ENCODE measurements around the gene SLTM. TPM values are rescaled to one million over a fixed set of nuclear protein-coding genes. Genes with fewer than 3 reads are reported as not detected.

SLTM gene
- 100 to 1,000 TPM in 1 of 2 donors, 10 to 100 TPM in 1; 50.9 to 146 TPM for total RNA-seq

DNA sequence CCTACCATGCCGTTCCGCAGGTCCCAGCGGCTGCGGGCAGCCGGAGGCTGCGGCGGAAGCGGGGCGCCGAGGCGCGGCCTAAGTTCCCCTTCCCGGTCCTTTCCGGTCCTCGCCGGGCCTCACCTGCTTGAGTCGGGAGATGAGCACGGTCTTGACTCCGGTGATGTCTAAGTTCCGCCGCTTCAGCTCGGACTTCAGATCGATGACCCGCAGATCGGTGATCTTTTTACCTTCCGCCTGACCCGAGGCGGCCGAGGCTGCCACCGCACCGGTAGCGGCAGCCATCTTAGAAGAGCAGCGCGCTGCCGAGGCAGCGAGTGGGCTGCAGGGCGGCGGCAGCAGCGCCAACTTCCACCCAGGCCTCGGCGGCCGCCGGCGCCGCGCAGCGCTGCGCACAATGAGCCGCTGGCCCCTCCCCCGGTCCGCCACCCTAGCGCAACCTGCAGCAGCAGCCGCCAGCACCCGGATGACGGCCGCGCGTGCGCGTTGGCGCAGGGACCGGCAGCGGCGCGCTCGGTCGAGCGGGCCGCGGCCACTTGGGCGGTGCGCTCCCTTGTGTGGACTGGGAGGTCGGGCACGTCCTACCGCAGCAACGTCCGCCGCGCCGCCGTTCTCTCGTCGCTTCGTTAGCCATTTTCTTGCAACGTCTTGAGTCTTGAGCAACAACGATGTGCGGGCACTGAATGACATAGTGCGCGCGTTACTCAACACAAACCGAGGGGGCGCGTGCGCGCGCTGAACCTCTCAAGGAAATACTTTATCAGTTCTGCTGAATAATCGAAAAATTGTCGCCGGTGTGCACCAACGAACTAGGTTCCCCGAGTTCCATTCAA is at the start of gene SLTM:
TSS of gene SLTM (minus strand) at position 399 of the 833 bp plus-strand sequence. CDS start at position 285, 114 bp downstream.
- DNase-seq (ENCODE audit: low spot score) (peak; percentile 82), ATAC-seq (ENCODE audit: insufficient number of reproducible peaks, low FRiP score, low read depth) (peak; percentile 83)
- H3K36me3 ChIP-seq: peaks cover 6% of the 10 kb centered on the region
- TF ChIP-seq, protein P1, sequence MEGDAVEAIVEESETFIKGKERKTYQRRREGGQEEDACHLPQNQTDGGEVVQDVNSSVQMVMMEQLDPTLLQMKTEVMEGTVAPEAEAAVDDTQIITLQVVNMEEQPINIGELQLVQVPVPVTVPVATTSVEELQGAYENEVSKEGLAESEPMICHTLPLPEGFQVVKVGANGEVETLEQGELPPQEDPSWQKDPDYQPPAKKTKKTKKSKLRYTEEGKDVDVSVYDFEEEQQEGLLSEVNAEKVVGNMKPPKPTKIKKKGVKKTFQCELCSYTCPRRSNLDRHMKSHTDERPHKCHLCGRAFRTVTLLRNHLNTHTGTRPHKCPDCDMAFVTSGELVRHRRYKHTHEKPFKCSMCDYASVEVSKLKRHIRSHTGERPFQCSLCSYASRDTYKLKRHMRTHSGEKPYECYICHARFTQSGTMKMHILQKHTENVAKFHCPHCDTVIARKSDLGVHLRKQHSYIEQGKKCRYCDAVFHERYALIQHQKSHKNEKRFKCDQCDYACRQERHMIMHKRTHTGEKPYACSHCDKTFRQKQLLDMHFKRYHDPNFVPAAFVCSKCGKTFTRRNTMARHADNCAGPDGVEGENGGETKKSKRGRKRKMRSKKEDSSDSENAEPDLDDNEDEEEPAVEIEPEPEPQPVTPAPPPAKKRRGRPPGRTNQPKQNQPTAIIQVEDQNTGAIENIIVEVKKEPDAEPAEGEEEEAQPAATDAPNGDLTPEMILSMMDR (IDR thresholded peaks at IDR 0.05): no peak
- peak within 1 kb of the TSS; percentile 99 for H3K27ac ChIP-seq
- no peaks in the 10 kb centered on the region for H3K27me3 ChIP-seq (replicated peaks; ENCODE audit: insufficient read depth)
- peaks cover 10 to 23% of the 10 kb centered on the region in 2 donors for H3K4me1 ChIP-seq (ENCODE audit: control insufficient read depth in 1 of 2, low read depth in 2 of 2)
- H3K4me3 ChIP-seq: peak within 1 kb of the TSS; percentile 93
- no peaks in the 10 kb centered on the region for H3K9me3 ChIP-seq

DNA sequence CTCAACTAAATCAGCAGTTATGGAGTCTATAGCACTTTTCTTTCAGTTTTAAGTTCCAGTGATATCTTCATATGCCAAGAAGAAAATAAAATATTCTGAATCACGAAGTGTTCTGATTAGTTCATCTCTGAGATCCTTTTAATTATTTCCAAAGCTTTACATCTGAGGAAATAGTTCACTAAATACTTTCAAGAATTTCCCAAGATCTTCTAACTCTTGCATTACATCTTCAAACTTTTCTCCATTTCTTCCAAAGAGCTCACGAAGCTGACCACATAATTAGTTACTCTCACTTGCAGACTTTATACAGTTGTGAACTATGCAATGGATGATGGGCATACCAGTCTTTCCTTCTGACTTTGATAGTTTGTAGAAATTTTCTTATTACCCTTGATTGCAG is 49.8 kb upstream of the SLTM start:
- no peak overlapping the region for H3K27ac ChIP-seq
- TF ChIP-seq, protein P1 (IDR thresholded peaks at IDR 0.05): no peak
- peaks cover 0 to 8% of the 10 kb centered on the region in 2 donors for H3K4me1 ChIP-seq (ENCODE audit: control insufficient read depth in 1 of 2, low read depth in 2 of 2)
- no peaks in the 10 kb centered on the region for H3K36me3 ChIP-seq
- DNase-seq (ENCODE audit: low spot score) (no peak), ATAC-seq (ENCODE audit: insufficient number of reproducible peaks, low FRiP score, low read depth) (no peak)
- H3K27me3 ChIP-seq (replicated peaks; ENCODE audit: insufficient read depth): no peaks in the 10 kb centered on the region
- H3K9me3 ChIP-seq: no peaks in the 10 kb centered on the region
- H3K4me3 ChIP-seq: no peak overlapping the region

DNA sequence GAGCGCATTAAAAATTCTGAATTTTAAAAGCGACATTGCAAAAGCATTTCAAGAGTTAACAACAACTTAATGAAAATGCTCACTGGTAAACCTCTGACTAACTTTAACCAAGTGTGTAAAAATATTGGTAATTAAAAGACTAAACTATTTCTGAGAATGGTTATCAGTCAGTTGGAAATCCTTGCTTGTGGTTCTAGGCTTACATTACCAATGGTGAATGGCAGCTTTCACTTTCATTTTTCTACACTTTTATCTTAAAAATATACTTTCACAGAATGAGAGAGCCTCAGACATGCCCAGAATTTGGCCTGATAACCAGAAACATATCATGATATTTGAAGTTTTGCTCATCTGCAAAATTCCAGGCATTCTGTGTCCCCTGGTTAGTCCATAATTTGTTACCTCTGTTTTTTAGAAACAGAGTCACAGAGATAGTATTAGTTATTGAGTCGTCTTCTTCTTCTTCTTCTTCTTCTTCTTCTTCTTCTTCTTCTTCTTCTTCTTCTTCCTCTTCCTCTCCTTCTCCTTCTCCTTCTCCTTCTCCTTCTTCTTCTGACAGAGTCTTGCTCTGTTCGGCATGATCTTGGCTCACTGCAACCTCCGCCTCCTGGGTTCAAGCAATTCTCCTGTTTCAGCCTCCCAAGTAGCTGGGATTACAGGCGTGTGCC is 48.5 kb upstream of the SLTM start:
- H3K27me3 ChIP-seq (replicated peaks; ENCODE audit: insufficient read depth): no peaks in the 10 kb centered on the region
- DNase-seq (ENCODE audit: low spot score) (no peak), ATAC-seq (ENCODE audit: insufficient number of reproducible peaks, low FRiP score, low read depth) (no peak)
- no peaks in the 10 kb centered on the region for H3K9me3 ChIP-seq
- no peak overlapping the region for H3K27ac ChIP-seq
- H3K4me3 ChIP-seq: peak overlapping the region; percentile 11
- H3K4me1 ChIP-seq (ENCODE audit: control insufficient read depth in 1 of 2, low read depth in 2 of 2): peaks cover 0 to 8% of the 10 kb centered on the region in 2 donors
- TF ChIP-seq, protein P1 (IDR thresholded peaks at IDR 0.05): no peak
- H3K36me3 ChIP-seq: no peaks in the 10 kb centered on the region

DNA sequence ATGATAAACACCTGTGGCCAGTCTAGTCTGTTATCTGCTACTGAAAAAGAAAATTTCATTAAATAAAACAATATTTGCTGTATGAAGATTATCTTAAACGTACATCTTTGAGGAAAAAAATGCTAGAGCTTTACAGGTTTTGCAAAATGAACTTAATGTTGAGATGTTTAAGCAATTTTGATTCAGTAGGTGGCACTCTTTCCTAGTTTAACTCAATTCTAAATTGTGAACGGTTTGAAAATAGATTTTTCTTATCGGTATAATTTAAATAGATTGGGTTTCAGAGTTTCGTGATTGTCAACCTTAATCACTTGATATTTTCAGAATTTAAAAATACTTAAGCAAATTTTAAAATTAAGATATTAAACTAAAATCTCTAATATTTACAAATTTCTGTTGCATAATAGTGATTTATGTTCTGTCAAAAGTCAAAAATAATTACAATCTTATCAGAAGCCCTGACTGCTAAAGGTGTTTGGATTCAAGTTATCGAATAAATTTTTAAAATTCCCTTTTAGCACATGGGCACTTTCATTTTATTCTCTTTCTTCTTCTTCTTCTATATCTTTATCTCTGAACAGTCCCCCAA is 47.0 kb upstream of the SLTM start:
- H3K9me3 ChIP-seq: no peaks in the 10 kb centered on the region
- H3K4me1 ChIP-seq (ENCODE audit: control insufficient read depth in 1 of 2, low read depth in 2 of 2): peaks cover 0 to 8% of the 10 kb centered on the region in 2 donors
- ATAC-seq (ENCODE audit: insufficient number of reproducible peaks, low FRiP score, low read depth) (no peak), DNase-seq (ENCODE audit: low spot score) (no peak)
- H3K27me3 ChIP-seq (replicated peaks; ENCODE audit: insufficient read depth): no peaks in the 10 kb centered on the region
- no peak overlapping the region for H3K27ac ChIP-seq
- no peaks in the 10 kb centered on the region for H3K36me3 ChIP-seq
- no peak overlapping the region for H3K4me3 ChIP-seq
- TF ChIP-seq, protein P1 (IDR thresholded peaks at IDR 0.05): peak; percentile 42

GRCh38 chr15:58977887-58978286 is 44.4 kb upstream of the SLTM start:
- no peak overlapping the region for H3K27ac ChIP-seq
- no peaks in the 10 kb centered on the region for H3K9me3 ChIP-seq
- no peak overlapping the region for H3K4me3 ChIP-seq
- no peak for ATAC-seq (ENCODE audit: insufficient number of reproducible peaks, low FRiP score, low read depth)
- peaks cover 0 to 8% of the 10 kb centered on the region in 2 donors for H3K4me1 ChIP-seq (ENCODE audit: control insufficient read depth in 1 of 2, low read depth in 2 of 2)
- no peak for DNase-seq (ENCODE audit: low spot score)
- TF ChIP-seq, protein P1 (IDR thresholded peaks at IDR 0.05): no peak
- no peaks in the 10 kb centered on the region for H3K36me3 ChIP-seq
- no peaks in the 10 kb centered on the region for H3K27me3 ChIP-seq (replicated peaks; ENCODE audit: insufficient read depth)
